Neural progenitor cell (in vitro differentiated cells): ENCODE measurements around the gene CCDC102A.

Source experiments
- EZH2 ChIP-seq: fragments of 200-600 bp; sonication (generic); IDR thresholded peaks from 2 replicates; pipeline ENCODE4 v1.6.1; 2017; ENCODE audit warnings: antibody characterized with exemption, mild to moderate bottlenecking, moderate library complexity
- EZH2phosphoT487 ChIP-seq: fragments of 200-600 bp; sonication (generic); IDR thresholded peaks from 2 replicates; pipeline ENCODE4 v1.6.1; 2017; ENCODE audit warnings: antibody characterized with exemption
- TF ChIP-seq, protein P1 (sequence below): fragments of 200-600 bp; sonication (generic); IDR thresholded peaks from 2 replicates; pipeline ENCODE4 v1.5.1; 2017; ENCODE audit warnings: antibody characterized with exemption, mild to moderate bottlenecking

DNA sequence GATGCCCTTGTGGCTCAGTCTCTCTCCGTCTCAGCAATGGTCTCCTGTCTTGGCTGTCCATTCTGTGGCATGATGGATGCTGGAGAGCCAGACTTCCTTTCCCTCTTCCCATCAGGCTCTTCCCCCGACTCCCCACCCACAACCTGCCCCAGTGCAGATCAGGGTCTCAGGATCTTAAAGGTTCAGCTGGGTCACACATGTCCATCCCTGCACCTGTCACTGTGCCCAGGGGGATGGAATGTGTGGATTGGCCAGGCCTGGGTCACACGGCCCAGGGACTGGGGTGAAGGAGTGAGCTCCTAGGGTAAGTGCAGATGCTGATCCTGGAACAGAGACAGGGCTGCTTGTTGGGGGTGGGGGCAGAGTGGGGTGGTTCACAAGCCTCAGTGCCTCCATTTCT is 29.1 kb upstream of the CCDC102A start:
- TF ChIP-seq, protein P1, sequence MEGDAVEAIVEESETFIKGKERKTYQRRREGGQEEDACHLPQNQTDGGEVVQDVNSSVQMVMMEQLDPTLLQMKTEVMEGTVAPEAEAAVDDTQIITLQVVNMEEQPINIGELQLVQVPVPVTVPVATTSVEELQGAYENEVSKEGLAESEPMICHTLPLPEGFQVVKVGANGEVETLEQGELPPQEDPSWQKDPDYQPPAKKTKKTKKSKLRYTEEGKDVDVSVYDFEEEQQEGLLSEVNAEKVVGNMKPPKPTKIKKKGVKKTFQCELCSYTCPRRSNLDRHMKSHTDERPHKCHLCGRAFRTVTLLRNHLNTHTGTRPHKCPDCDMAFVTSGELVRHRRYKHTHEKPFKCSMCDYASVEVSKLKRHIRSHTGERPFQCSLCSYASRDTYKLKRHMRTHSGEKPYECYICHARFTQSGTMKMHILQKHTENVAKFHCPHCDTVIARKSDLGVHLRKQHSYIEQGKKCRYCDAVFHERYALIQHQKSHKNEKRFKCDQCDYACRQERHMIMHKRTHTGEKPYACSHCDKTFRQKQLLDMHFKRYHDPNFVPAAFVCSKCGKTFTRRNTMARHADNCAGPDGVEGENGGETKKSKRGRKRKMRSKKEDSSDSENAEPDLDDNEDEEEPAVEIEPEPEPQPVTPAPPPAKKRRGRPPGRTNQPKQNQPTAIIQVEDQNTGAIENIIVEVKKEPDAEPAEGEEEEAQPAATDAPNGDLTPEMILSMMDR, result no peak
- TF ChIP-seq EZH2, result no peak
- TF ChIP-seq EZH2phosphoT487, result no peak
